NB4 (cell line): ENCODE measurements around the gene SLC26A1.
A peak's percentile ranks its signal among the peaks of the same experiment; 100 is the strongest.

Experiments
- CTCF ChIP-seq: IDR thresholded peaks from one replicate; pipeline ENCODE4 v1.5.1; 2012; ENCODE audit warnings: low read depth, low read length
- POLR2A ChIP-seq: IDR thresholded peaks from 2 replicates; pipeline ENCODE4 v1.6.1; 2011; ENCODE audit warnings: mild to moderate bottlenecking; ENCODE audit not compliant: insufficient read length; ENCODE audit errors: extremely low read depth

- TF ChIP-seq CTCF = no peak
- peak; percentile 22 for TF ChIP-seq POLR2A
Measured at GRCh38 chr4:1010395-1011021, 17.3 kb upstream of the SLC26A1 start.
